ENCODE measurements around the gene CERCAM. TPM values are rescaled to one million over a fixed set of nuclear protein-coding genes. Genes with fewer than 3 reads are reported as not detected.

CERCAM gene
- total RNA-seq, 1 donor from 2014 or later = 55.7 TPM

GRCh38 chr9:128428644-128429512, 8.2 kb downstream of the CERCAM start:
- TF ChIP-seq CTCF (conservative IDR thresholded peaks at IDR 0.05; ENCODE audit: low read depth, low read length) = no peak
- no peak overlapping the region for H3K4me3 ChIP-seq (ENCODE audit: low read depth, low read length)
- DNase-seq (ENCODE audit: low read depth) = no peak

DNA sequence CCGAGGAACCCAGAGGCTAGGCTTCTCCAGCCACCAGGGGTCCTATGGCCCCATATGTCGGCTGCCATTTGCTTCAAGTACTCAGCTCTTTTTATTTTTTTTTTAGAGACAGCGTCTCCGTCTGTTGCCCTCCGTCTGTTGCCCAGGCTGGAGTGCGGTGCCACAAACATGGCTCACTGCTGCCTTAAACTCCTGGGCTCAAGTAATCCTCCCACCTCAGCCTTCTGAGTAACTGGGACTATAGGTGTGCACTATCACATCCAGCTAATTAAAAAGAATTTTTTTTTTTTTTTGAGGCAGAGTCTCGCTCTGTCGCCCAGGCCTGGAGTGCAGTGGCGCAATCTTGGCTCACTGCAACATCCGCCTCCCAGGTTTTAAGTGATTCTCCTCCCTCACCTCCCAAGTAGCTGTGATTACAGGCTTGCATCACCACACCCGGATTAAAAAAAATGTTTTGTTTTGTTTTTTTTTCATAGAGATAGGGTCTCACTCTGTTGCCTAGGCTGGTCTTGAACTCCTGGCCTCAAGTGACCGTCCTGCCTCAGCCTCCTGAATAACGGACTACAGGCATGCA, 8.9 kb downstream of the CERCAM start:
- TF ChIP-seq CTCF (conservative IDR thresholded peaks at IDR 0.05; ENCODE audit: low read depth, low read length) = no peak
- H3K4me3 ChIP-seq (ENCODE audit: low read depth, low read length) = no peak overlapping the region
- DNase-seq (ENCODE audit: low read depth) = no peak

DNA sequence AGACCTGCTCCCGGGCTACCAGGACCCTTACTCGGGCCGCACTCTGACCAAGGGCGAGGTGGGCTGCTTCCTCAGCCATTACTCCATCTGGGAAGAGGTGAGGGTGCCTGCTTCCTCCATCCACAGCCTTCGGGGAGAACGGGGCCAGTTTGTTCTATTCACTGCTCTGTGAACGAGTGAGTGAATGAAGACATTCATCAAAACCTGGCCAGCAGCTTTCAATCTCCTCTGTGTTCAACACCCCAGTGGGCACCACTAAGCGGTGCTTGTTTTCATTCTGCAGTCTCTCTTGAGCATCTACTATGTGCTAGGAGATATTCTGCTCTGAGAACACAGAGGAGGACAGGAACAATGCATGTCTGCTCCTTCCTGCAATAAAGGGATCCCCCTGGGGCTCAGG, 10.6 kb downstream of the CERCAM start:
- DNase-seq (ENCODE audit: low read depth) = no peak
- no peak for TF ChIP-seq CTCF (conservative IDR thresholded peaks at IDR 0.05; ENCODE audit: low read depth, low read length)

GRCh38 chr9:128434340-128434739, 13.7 kb downstream of the CERCAM start:
- DNase-seq (ENCODE audit: low read depth) = no peak
- TF ChIP-seq CTCF (conservative IDR thresholded peaks at IDR 0.05; ENCODE audit: low read depth, low read length) = no peak
- H3K4me3 ChIP-seq (ENCODE audit: low read depth, low read length) = no peak overlapping the region

More for the DNA sequence above, 10.6 kb downstream of the CERCAM start:
- H3K4me3 ChIP-seq (ENCODE audit: low read depth, low read length) = no peak overlapping the region

GRCh38 chr9:128435611-128436010, 15.0 kb downstream of the CERCAM start:
- no peak overlapping the region for H3K4me3 ChIP-seq (ENCODE audit: low read depth, low read length)
- no peak for TF ChIP-seq CTCF (conservative IDR thresholded peaks at IDR 0.05; ENCODE audit: low read depth, low read length)
- DNase-seq (ENCODE audit: low read depth) = no peak

DNA sequence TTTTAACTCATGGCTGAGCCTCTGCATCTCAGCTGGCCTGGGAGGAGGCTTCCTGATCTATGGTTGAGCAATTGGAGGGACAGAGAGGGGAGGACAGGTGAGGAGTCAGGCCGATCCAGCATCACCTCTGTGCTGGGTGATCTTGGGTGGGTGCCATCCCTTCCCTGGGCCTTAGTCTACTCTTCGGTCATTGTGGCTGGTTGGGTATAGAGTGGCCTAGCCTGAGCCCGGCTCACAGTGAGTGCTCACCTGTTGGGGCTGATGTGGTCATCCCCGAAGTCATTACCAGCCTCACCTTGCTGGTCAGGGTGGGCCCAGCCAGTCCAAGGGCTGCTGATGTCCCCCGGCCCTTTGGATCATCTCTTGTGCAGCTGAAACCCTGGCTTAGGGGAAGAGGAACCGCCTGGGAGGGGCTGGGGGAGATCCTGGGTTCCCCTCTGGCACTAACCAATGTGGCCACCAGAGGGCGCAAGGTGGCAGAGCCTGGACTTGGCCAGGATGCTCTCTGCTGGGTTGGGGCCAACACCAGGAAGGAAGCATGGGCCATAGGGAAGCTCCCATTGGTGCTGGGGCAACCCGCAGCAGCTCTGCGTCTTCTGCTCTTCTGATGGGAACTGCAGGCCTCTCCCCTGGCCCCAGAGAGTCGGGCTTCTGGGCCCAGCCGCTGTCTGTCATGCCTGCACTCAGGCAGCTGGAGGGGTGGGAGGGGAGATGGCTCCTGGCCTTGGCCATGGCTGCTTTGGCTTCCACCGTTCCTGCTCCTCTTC, 17.9 kb downstream of the CERCAM start:
- peak; percentile 93 for TF ChIP-seq CTCF (conservative IDR thresholded peaks at IDR 0.05; ENCODE audit: low read depth, low read length)

More for the DNA sequence above, 17.9 kb downstream of the CERCAM start:
- H3K4me3 ChIP-seq (ENCODE audit: low read depth, low read length) = no peak overlapping the region
- no peak for DNase-seq (ENCODE audit: low read depth)
